B cell (primary cell): ENCODE data around the gene CHIC2. TPM values are rescaled to one million over a fixed set of nuclear protein-coding genes. Genes with fewer than 3 reads are reported as not detected.

ENCODE experiments used
- ATAC-seq: fragments of 200-7000 bp; cut with Tn5 transposase; one replicate; pipeline ENCODE4 v1.10.0; 2021; ENCODE audit warnings: low read depth, mild to moderate bottlenecking, moderate number of reproducible peaks, moderate library complexity
- CTCF ChIA-PET: fragments of 350-600 bp; sonication (Branson Sonifier 250); formaldehyde crosslinking; loops from one replicate; lab custom pipeline; 2021; ENCODE audit warnings: antibody characterized with exemption, inconsistent platforms; lab: Charles Lee
- POLR2A ChIA-PET: fragments of 350-600 bp; sonication (Branson Sonifier 250); formaldehyde crosslinking; loops from one replicate; lab custom pipeline; 2021; ENCODE audit warnings: antibody characterized with exemption; lab: Charles Lee
- DNase-seq: peaks from one replicate; pipeline ENCODE4 v3.0.0; 2013
- H2AFZ ChIP-seq: 2 replicates; pipeline ENCODE4 v1.6.1; 2012; ENCODE audit warnings: mild to moderate bottlenecking, low read depth, low read length; ENCODE audit not compliant: insufficient read depth, poor library complexity, severe bottlenecking
- H3K27ac ChIP-seq, 2 donors: 1 replicate in 1 of 2; 2 replicates in 1 of 2; pipeline ENCODE4 v1.5.1; 2012 to 2013; ENCODE audit warnings: low read length in 2 of 2, mild to moderate bottlenecking in 2 of 2, moderate library complexity in 1 of 2
- H3K27me3 ChIP-seq, 4 experiments: fragments of 200-600 bp in 1 of 4; sonication (generic) in 1 of 4; replicated peaks in 1 of 4; 1 replicate in 2 of 4; 2 replicates in 2 of 4; pipeline versions ENCODE4 v1.6.1 to v1.7.0; 2013 to 2016; ENCODE audit warnings: low read length in 3 of 4, mild to moderate bottlenecking in 2 of 4, mixed read lengths in 1 of 4, moderate library complexity in 1 of 4; ENCODE audit not compliant: insufficient read depth in 4 of 4, control insufficient read depth in 3 of 4; ENCODE audit errors: control extremely low read depth in 1 of 4
- H3K36me3 ChIP-seq, 2 experiments: replicated peaks in 1 of 2; 1 replicate in 1 of 2; 2 replicates in 1 of 2; pipeline versions ENCODE4 v1.6.1 to v1.7.1; 2013; ENCODE audit warnings: low read length in 1 of 2; ENCODE audit not compliant: insufficient read depth in 2 of 2, control insufficient read depth in 1 of 2; ENCODE audit errors: control extremely low read depth in 1 of 2, extremely low read depth in 1 of 2
- H3K4me1 ChIP-seq, 2 donors: fragments of 200-600 bp in 1 of 2; sonication (generic) in 1 of 2; 1 replicate in 1 of 2; 2 replicates in 1 of 2; pipeline versions ENCODE4 v1.5.1 to v1.6.1; 2013 to 2017; ENCODE audit warnings: low read length in 2 of 2; ENCODE audit not compliant: control insufficient read depth in 2 of 2, insufficient read depth in 2 of 2
- H3K4me2 ChIP-seq: replicated peaks from 2 replicates; pipeline ENCODE3; 2012; ENCODE audit warnings: mild to moderate bottlenecking, low read depth, low read length; ENCODE audit not compliant: poor library complexity, severe bottlenecking
- H3K4me3 ChIP-seq, 5 experiments: fragments of 200-600 bp in 1 of 5; sonication (generic) in 1 of 5; 1 replicate in 3 of 5; 2 replicates in 2 of 5; pipeline versions ENCODE4 v1.5.1 to v1.7.0; 2011 to 2016; ENCODE audit warnings: low read length in 4 of 5, mild to moderate bottlenecking in 4 of 5, low read depth in 2 of 5, control low read depth in 1 of 5, moderate library complexity in 1 of 5; ENCODE audit not compliant: insufficient read depth in 1 of 5; ENCODE audit errors: control extremely low read depth in 1 of 5, extremely low read depth in 1 of 5
- H3K79me2 ChIP-seq: fragments of 200-600 bp; sonication (generic); one replicate; pipeline ENCODE4 v1.6.0; 2016; ENCODE audit warnings: low read length; ENCODE audit not compliant: control insufficient read depth, insufficient read depth
- H3K9ac ChIP-seq: fragments of 200-600 bp; sonication (generic); 2 replicates; pipeline ENCODE4 v1.6.1; 2017; ENCODE audit warnings: mild to moderate bottlenecking, low read length, moderate library complexity
- H3K9me3 ChIP-seq, 3 donors: one replicate each; pipeline versions ENCODE4 v1.6.1 to v1.7.1; 2013; ENCODE audit warnings: low read length in 2 of 3; ENCODE audit not compliant: control insufficient read depth in 2 of 3, insufficient read depth in 1 of 3; ENCODE audit errors: control extremely low read depth in 1 of 3
- H4K20me1 ChIP-seq: 2 replicates; pipeline ENCODE4 v1.6.0; 2012; ENCODE audit warnings: mild to moderate bottlenecking, low read length; ENCODE audit not compliant: insufficient read depth, control insufficient read depth, poor library complexity, severe bottlenecking
- H3K27ac Mint-ChIP-seq: one replicate; pipeline ENCODE4 v1.8.0; 2021; ENCODE audit warnings: mixed read lengths
- H3K27me3 Mint-ChIP-seq: one replicate; pipeline ENCODE4 v1.8.0; 2021; ENCODE audit warnings: mixed read lengths
- H3K4me1 Mint-ChIP-seq: one replicate; pipeline ENCODE4 v1.8.0; 2021; ENCODE audit warnings: mixed read lengths
- H3K4me3 Mint-ChIP-seq: one replicate; pipeline ENCODE4 v1.8.0; 2021; ENCODE audit warnings: mixed read lengths
- H3K9me3 Mint-ChIP-seq: one replicate; pipeline ENCODE4 v1.8.0; 2022; ENCODE audit warnings: mixed read lengths; ENCODE audit not compliant: insufficient read depth
- EZH2 ChIP-seq: IDR thresholded peaks from 2 replicates; pipeline ENCODE4 v1.6.1; 2012; ENCODE audit warnings: borderline replicate concordance, low read depth, mild to moderate bottlenecking, moderate library complexity, low read length; ENCODE audit not compliant: insufficient read depth, poor library complexity, severe bottlenecking
- WGBS: methylation state at CpG from one replicate; pipeline ENCODE4 v1.1.5; 2013; ENCODE audit warnings: missing lambda C conversion rate; ENCODE audit not compliant: insufficient coverage; 5-methylcytosine and 5-hydroxymethylcytosine counted together
- intact Hi-C: fragments of 100-400 bp; cut with micrococcal nuclease; formaldehyde crosslinking; loops from one replicate; pipeline ENCODE4 v1.10.0; 2022
- polyA plus RNA-seq: library from polyadenylated mRNA; depleted of rRNA; stranded (reverse); fragments of >200 nt; gene quantifications from 2 replicates; pipeline ENCODE4 v1.2.3, GENCODE V29; 2012
- total RNA-seq, 2 donors: library from RNA; stranded (reverse); fragments of 120-200 nt in 1 of 2; gene quantifications; 1 replicate in 1 of 2; 2 replicates in 1 of 2; pipeline versions ENCODE4 v1.2.3 to v1.2.4, GENCODE V29; 2013 to 2022
- TF ChIP-seq, protein P1 (sequence below): fragments of 200-600 bp; IDR thresholded peaks from one replicate; pipeline ENCODE4 v1.8.0; 2022; ENCODE audit warnings: antibody characterized with exemption, mild to moderate bottlenecking

The CHIC2 gene
- total and polyA plus RNA-seq, 2 donors (not counting 1 experiment from before 2014, with no cell fraction given), result 20.2 to 37.7 TPM

DNA sequence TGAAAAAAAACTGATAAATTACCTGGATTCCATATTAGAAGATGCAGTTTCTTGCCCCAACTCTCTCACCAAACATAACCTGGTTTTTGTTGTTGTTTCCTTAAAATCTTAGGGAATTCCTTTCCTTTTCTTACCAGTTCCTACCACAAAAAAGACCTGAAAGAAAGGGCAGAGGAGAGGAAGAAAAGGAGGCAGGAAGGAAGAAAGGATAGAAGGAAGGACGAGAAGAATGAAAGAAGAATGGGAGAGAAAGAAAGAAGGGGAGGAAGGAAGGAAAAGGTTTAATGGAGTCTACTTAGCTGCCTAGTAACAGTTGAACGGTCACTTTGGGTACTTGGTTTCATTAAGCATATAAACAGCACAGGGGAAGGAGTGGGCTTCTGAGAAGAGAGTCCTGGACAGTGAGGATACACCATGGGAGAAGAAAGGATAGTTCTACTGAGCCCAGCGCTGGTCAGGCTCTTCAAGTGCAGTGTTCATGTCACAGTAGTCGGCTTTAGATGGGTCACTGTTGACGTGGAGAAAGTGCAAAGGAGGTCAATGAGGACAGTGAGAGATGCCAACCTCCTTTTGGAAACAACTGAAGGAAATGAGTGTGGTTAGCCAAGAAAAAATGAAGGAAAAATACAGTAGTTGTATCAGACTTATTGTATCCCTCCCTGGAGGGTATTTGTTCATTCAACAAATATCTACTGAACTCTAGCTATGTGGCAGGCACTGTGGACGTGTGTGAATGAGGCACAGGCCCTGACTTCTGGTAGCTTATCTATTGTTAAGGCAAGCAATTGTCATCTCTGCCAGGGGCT is 1.1 kb upstream of the CHIC2 start:
- Histone ChIP-seq H3K27me3 (no peaks in the 10 kb centered on the region), H3K4me2 (peak overlapping the region; percentile 78), H3K79me2 (peaks cover 39% of the 10 kb centered on the region), H4K20me1 (peaks cover 30% of the 10 kb centered on the region), H3K4me1 (peaks cover 17 to 28% of the 10 kb centered on the region in 2 donors), H2AFZ (peak overlapping the region; percentile 90), H3K36me3 (no peaks in the 10 kb centered on the region), H3K27ac (peak overlapping the region in 1 of 2 donors; percentile 68), H3K4me3 (peak overlapping the region; percentile 54 to 94 (median 77)), H3K9ac (peak overlapping the region; percentile 73), H3K9me3 (no peaks in the 10 kb centered on the region)
- Mint-ChIP-seq H3K27me3 (no peaks in the 10 kb centered on the region), H3K9me3 (no peaks in the 10 kb centered on the region), H3K4me1 (peaks cover 33% of the 10 kb centered on the region), H3K27ac (peak overlapping the region; percentile 95), H3K4me3 (peak overlapping the region; percentile 95)
- TF ChIP-seq, protein P1, sequence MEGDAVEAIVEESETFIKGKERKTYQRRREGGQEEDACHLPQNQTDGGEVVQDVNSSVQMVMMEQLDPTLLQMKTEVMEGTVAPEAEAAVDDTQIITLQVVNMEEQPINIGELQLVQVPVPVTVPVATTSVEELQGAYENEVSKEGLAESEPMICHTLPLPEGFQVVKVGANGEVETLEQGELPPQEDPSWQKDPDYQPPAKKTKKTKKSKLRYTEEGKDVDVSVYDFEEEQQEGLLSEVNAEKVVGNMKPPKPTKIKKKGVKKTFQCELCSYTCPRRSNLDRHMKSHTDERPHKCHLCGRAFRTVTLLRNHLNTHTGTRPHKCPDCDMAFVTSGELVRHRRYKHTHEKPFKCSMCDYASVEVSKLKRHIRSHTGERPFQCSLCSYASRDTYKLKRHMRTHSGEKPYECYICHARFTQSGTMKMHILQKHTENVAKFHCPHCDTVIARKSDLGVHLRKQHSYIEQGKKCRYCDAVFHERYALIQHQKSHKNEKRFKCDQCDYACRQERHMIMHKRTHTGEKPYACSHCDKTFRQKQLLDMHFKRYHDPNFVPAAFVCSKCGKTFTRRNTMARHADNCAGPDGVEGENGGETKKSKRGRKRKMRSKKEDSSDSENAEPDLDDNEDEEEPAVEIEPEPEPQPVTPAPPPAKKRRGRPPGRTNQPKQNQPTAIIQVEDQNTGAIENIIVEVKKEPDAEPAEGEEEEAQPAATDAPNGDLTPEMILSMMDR, result no peak
- TF ChIP-seq EZH2, result no peak
- no peak for ATAC-seq
- intact Hi-C loops, result loop anchor here (2.0 kb wide), 1 partner anchor 1353 kb away; no protein-coding TSS in a partner anchor
- WGBS, result 66% methylated on average over 6 of the region's 6 CpGs
- CTCF ChIA-PET, result no interaction called here
- peak; percentile 12 for DNase-seq
- POLR2A ChIA-PET, result no interaction called here

DNA sequence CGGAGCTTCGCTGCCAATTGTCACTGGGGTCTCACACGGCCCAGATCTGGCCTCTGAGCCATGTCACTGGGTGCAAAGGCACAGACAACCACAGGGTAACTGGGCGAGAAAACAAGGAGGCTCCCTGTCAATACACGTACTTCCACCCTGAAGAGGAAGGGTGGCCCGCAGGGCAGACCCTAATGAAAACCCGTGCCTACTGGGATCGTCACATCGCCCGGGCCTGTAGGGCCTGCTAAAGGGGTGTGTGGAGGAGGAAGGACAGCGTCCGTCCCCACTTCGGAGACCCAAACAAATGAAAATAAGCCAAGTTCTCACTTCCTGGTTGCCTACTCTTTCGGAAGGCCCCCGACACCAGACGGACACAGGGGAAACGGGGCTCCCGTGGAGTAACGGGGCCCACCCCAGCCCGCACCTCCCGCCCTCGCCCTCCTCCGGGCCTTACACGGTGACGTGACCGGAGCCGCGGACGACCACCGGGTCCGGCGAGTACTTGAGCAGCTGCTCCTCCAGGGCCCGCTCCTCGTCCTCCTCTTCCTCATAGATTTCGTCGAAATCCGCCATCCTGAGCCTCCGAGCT is 578 bp downstream of the CHIC2 start:
- H3K36me3 ChIP-seq, result no peaks in the 10 kb centered on the region
- TF ChIP-seq EZH2, result no peak
- TF ChIP-seq, protein P1, result no peak

More for the DNA sequence above, 578 bp downstream of the CHIC2 start:
- H3K4me2 ChIP-seq, result peak overlapping the region; percentile 79
- H3K4me1 Mint-ChIP-seq, result peaks cover 40% of the 10 kb centered on the region
- peak overlapping the region; percentile 95 for H3K4me3 Mint-ChIP-seq
- CTCF ChIA-PET, result no interaction called here
- no peaks in the 10 kb centered on the region for H3K9me3 ChIP-seq
- DNase-seq (no peak), ATAC-seq (peak; percentile 29)
- peak overlapping the region; percentile 95 for H3K27ac Mint-ChIP-seq
- H3K27me3 ChIP-seq, result no peaks in the 10 kb centered on the region
- no peaks in the 10 kb centered on the region for H3K27me3 Mint-ChIP-seq
- intact Hi-C loops, result loop anchor here (1.0 to 5.0 kb wide), 4 partner anchors 28 to 1351 kb away; partner anchors contain the start of gene TMEM165
- peak overlapping the region; percentile 90 for H2AFZ ChIP-seq
- peak overlapping the region; percentile 73 to 99 (median 89) for H3K4me3 ChIP-seq
- POLR2A ChIA-PET, result interaction anchor here (0.9 kb wide), 1 partner anchor 686 kb away, joined by 4 read pairs; the partner anchor contains the start of gene FIP1L1
- H3K27ac ChIP-seq, result peak overlapping the region; percentile 79 to 98
- peaks cover 17 to 33% of the 10 kb centered on the region in 2 donors for H3K4me1 ChIP-seq
- H3K9ac ChIP-seq, result peak overlapping the region; percentile 99
- peaks cover 47% of the 10 kb centered on the region for H4K20me1 ChIP-seq
- H3K79me2 ChIP-seq, result peaks cover 56% of the 10 kb centered on the region
- no peaks in the 10 kb centered on the region for H3K9me3 Mint-ChIP-seq
- WGBS, result under 1% methylated on average over 32 of the region's 38 CpGs
